Stomach smooth muscle (tissue), 2 donors: ENCODE results near the gene HCCS.

ENCODE experiments used
- H3K27ac ChIP-seq: one replicate; pipeline ENCODE4 v1.7.0; 2013; ENCODE audit warnings: mild to moderate bottlenecking, low read length, inconsistent platforms
- H3K27me3 ChIP-seq, 2 donors: one replicate each; pipeline ENCODE4 v1.7.0; 2013; ENCODE audit warnings: low read length in 2 of 2; ENCODE audit not compliant: insufficient read depth in 2 of 2, control insufficient read depth in 1 of 2
- H3K36me3 ChIP-seq, 2 donors: one replicate each; pipeline ENCODE4 v1.7.0; 2013; ENCODE audit warnings: low read length in 2 of 2; ENCODE audit not compliant: control insufficient read depth in 2 of 2, insufficient read depth in 2 of 2
- H3K4me1 ChIP-seq: one replicate; pipeline ENCODE4 v1.7.0; 2013; ENCODE audit warnings: low read length; ENCODE audit not compliant: control insufficient read depth, insufficient read depth
- H3K4me3 ChIP-seq, 2 donors: one replicate each; pipeline ENCODE4 v1.7.0; 2013; ENCODE audit warnings: low read length in 2 of 2
- H3K9ac ChIP-seq, 2 donors: one replicate each; pipeline ENCODE4 v1.7.0; 2013; ENCODE audit warnings: low read length in 2 of 2, mild to moderate bottlenecking in 1 of 2
- H3K9me3 ChIP-seq, 2 donors: one replicate each; pipeline ENCODE4 v1.7.0; 2013; ENCODE audit warnings: low read length in 2 of 2; ENCODE audit not compliant: control insufficient read depth in 2 of 2
- donor health status: healthy.
- donor health status: Pancreatic carcinoma.

The HCCS gene

GRCh38 chrX:11111037-11111851 lies at the start of gene HCCS:
HCCS (plus strand) TSS chrX:11111332; CDS start chrX:11112061, 729 bp downstream.
- Histone ChIP-seq H3K36me3 (peaks cover 10 to 13% of the 10 kb centered on the region in 2 donors), H3K27ac (peak within 1 kb of the TSS; percentile 75), H3K9me3 (no peaks in the 10 kb centered on the region), H3K4me1 (peaks cover 16% of the 10 kb centered on the region), H3K9ac (peak within 1 kb of the TSS; percentile 80 to 87), H3K27me3 (no peaks in the 10 kb centered on the region), H3K4me3 (peak within 1 kb of the TSS; percentile 78)

GRCh38 chrX:11064276-11064675 lies 46.9 kb upstream of the HCCS start:
- Histone ChIP-seq H3K9me3 (no peaks in the 10 kb centered on the region), H3K4me3 (no peak overlapping the region), H3K27me3 (peaks cover 0 to 2% of the 10 kb centered on the region in 2 donors), H3K9ac (no peak overlapping the region), H3K27ac (no peak overlapping the region), H3K36me3 (no peaks in the 10 kb centered on the region), H3K4me1 (no peaks in the 10 kb centered on the region)

GRCh38 chrX:11064851-11065600 lies 46.1 kb upstream of the HCCS start:
- Histone ChIP-seq H3K4me3 (no peak overlapping the region), H3K4me1 (no peaks in the 10 kb centered on the region), H3K9me3 (no peaks in the 10 kb centered on the region), H3K9ac (no peak overlapping the region), H3K27ac (no peak overlapping the region), H3K36me3 (no peaks in the 10 kb centered on the region), H3K27me3 (peaks cover 0 to 2% of the 10 kb centered on the region in 2 donors)

- Histone ChIP-seq H3K36me3 (no peaks in the 10 kb centered on the region), H3K4me1 (no peaks in the 10 kb centered on the region), H3K27ac (no peak overlapping the region), H3K27me3 (peaks cover 0 to 4% of the 10 kb centered on the region in 2 donors), H3K9ac (no peak overlapping the region), H3K4me3 (no peak overlapping the region), H3K9me3 (no peaks in the 10 kb centered on the region)
Observed at GRCh38 chrX:11066812-11067211, 44.3 kb upstream of the HCCS start.

- Histone ChIP-seq H3K27me3 (peaks cover 0 to 4% of the 10 kb centered on the region in 2 donors), H3K36me3 (no peaks in the 10 kb centered on the region)
Observed at GRCh38 chrX:11073381-11073780, 37.8 kb upstream of the HCCS start.

GRCh38 chrX:11080741-11081305 lies 30.3 kb upstream of the HCCS start:
- Histone ChIP-seq H3K27ac (no peak overlapping the region), H3K27me3 (peaks cover 0 to 3% of the 10 kb centered on the region in 2 donors), H3K36me3 (no peaks in the 10 kb centered on the region), H3K9ac (no peak overlapping the region), H3K9me3 (no peaks in the 10 kb centered on the region), H3K4me1 (no peaks in the 10 kb centered on the region), H3K4me3 (no peak overlapping the region)

More at GRCh38 chrX:11073381-11073780, 37.8 kb upstream of the HCCS start:
- Histone ChIP-seq H3K4me1 (no peaks in the 10 kb centered on the region), H3K9ac (no peak overlapping the region), H3K27ac (no peak overlapping the region), H3K9me3 (no peaks in the 10 kb centered on the region), H3K4me3 (no peak overlapping the region)

- Histone ChIP-seq H3K27me3 (peaks cover 0 to 3% of the 10 kb centered on the region in 2 donors), H3K9ac (no peak overlapping the region), H3K4me1 (no peaks in the 10 kb centered on the region), H3K9me3 (no peaks in the 10 kb centered on the region), H3K4me3 (no peak overlapping the region), H3K36me3 (no peaks in the 10 kb centered on the region), H3K27ac (no peak overlapping the region)
Observed at GRCh38 chrX:11081511-11081910, 29.6 kb upstream of the HCCS start.

- H3K27me3 ChIP-seq: peaks cover 0 to 3% of the 10 kb centered on the region in 2 donors
- H3K9ac ChIP-seq: no peak overlapping the region
- no peaks in the 10 kb centered on the region for H3K36me3 ChIP-seq
- no peak overlapping the region for H3K4me3 ChIP-seq
- H3K9me3 ChIP-seq: no peaks in the 10 kb centered on the region
- no peaks in the 10 kb centered on the region for H3K4me1 ChIP-seq
- no peak overlapping the region for H3K27ac ChIP-seq
Observed at GRCh38 chrX:11085305-11085704, 25.8 kb upstream of the HCCS start.

- no peaks in the 10 kb centered on the region for H3K27me3 ChIP-seq
- H3K4me3 ChIP-seq: no peak overlapping the region
- peaks cover 0 to 3% of the 10 kb centered on the region in 2 donors for H3K9me3 ChIP-seq
- H3K27ac ChIP-seq: no peak overlapping the region
- no peaks in the 10 kb centered on the region for H3K4me1 ChIP-seq
- no peaks in the 10 kb centered on the region for H3K36me3 ChIP-seq
- no peak overlapping the region for H3K9ac ChIP-seq
Observed at GRCh38 chrX:11089802-11090201, 21.3 kb upstream of the HCCS start.

- Histone ChIP-seq H3K4me1 (peaks cover 8% of the 10 kb centered on the region), H3K27me3 (no peaks in the 10 kb centered on the region), H3K9me3 (peaks cover 0 to 4% of the 10 kb centered on the region in 2 donors), H3K4me3 (no peak overlapping the region), H3K9ac (no peak overlapping the region), H3K27ac (no peak overlapping the region), H3K36me3 (no peaks in the 10 kb centered on the region)
Observed at GRCh38 chrX:11097933-11098332, 13.2 kb upstream of the HCCS start.
